Calu3 (cell line): ENCODE measurements around the gene PVALEF. TPM values are rescaled to one million over a fixed set of nuclear protein-coding genes. Genes with fewer than 3 reads are reported as not detected.
A peak's percentile ranks its signal among the peaks of the same experiment; 100 is the strongest.
"Not testable (repeated sequence)": the region's sequence is repeated elsewhere in the genome, so short reads cannot be mapped to it uniquely, and the experiment has no call there.

Experiments used
- BruUV-seq: library from RNA; stranded (reverse); fragments of 400-500 nt; replicated peaks from 2 replicates; lab custom pipeline; 2021; lab: Mats Ljungman, UMichigan
- CTCF ChIA-PET: fragments of 300-600 bp; sonication (Branson Sonifier 250); formaldehyde crosslinking; loops from one replicate; lab custom pipeline; 2022; ENCODE audit warnings: antibody characterized with exemption; lab: Charles Lee
- DNase-seq: peaks from one replicate; pipeline ENCODE4 v3.0.0; 2022
- H3K27ac Mint-ChIP-seq: one replicate; pipeline ENCODE4 v1.8.0; 2022; ENCODE audit warnings: mixed read lengths; ENCODE audit not compliant: unreplicated experiment
- H3K27me3 Mint-ChIP-seq: one replicate; pipeline ENCODE4 v1.8.0; 2022; ENCODE audit warnings: mixed read lengths; ENCODE audit not compliant: unreplicated experiment
- H3K36me3 Mint-ChIP-seq: one replicate; pipeline ENCODE4 v1.8.0; 2022; ENCODE audit warnings: mild to moderate bottlenecking, moderate library complexity, mixed read lengths; ENCODE audit not compliant: insufficient read depth, unreplicated experiment
- H3K4me1 Mint-ChIP-seq: one replicate; pipeline ENCODE4 v1.8.0; 2022; ENCODE audit warnings: mild to moderate bottlenecking, low read depth, mixed read lengths; ENCODE audit not compliant: unreplicated experiment
- H3K4me3 Mint-ChIP-seq: one replicate; pipeline ENCODE4 v1.8.0; 2022; ENCODE audit warnings: mild to moderate bottlenecking, low read depth, moderate library complexity, mixed read lengths; ENCODE audit not compliant: unreplicated experiment
- H3K9me3 Mint-ChIP-seq: one replicate; pipeline ENCODE4 v1.8.0; 2022; ENCODE audit warnings: low read depth, mixed read lengths; ENCODE audit not compliant: unreplicated experiment
- CTCF ChIP-seq: fragments of 200-600 bp; IDR thresholded peaks from one replicate; pipeline ENCODE4 v1.8.0; 2022; ENCODE audit warnings: antibody characterized with exemption; ENCODE audit not compliant: unreplicated experiment
- intact Hi-C: fragments of 100-400 bp; cut with micrococcal nuclease; formaldehyde crosslinking; loops from one replicate; pipeline ENCODE4 v1.10.0; 2022; ENCODE audit not compliant: unreplicated experiment
- total RNA-seq: library from RNA; stranded (reverse); gene quantifications from 2 replicates; pipeline ENCODE4 v1.2.3, GENCODE V29; 2022

Gene PVALEF
- total RNA-seq, 1 experiment from 2014 or later: not detected

GRCh38 chr17:81142301-81143199 is 22.8 kb upstream of the PVALEF start:
- Mint-ChIP-seq H3K27ac (no peak overlapping the region), H3K27me3 (peaks cover 23% of the 10 kb centered on the region), H3K4me3 (no peak overlapping the region), H3K4me1 (no peaks in the 10 kb centered on the region), H3K9me3 (no peaks in the 10 kb centered on the region), H3K36me3 (peaks cover 9% of the 10 kb centered on the region)
- TF ChIP-seq CTCF: peak; percentile 57
- no TSS peak for BruUV-seq
- CTCF ChIA-PET: interaction anchor here (0.7 to 1.4 kb wide), 5 partner anchors 12 to 154 kb away, joined by 3 to 6 read pairs (median 3); partner anchors contain the start of gene CEP131
- peak; percentile 81 for DNase-seq
- intact Hi-C loops: no loop called here

DNA sequence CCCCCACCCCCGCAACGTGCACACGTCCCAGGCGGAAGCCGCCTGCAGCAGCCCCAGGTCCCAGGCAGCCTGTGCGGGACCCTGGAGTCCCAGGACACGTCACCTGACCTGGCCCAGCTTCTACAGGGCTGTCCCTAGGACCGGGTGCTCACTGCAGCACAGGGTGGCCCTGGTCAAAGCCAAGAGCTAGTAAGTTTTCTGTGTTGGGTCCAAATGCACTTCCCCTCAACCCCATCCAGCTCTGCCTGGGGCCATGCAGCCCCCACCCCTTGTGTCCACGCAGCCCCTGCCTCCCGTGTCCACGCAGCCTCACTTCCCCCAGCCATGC is 22.1 kb upstream of the PVALEF start:
- no peaks in the 10 kb centered on the region for H3K4me1 Mint-ChIP-seq
- no peak for TF ChIP-seq CTCF
- no peak for DNase-seq
- no peaks in the 10 kb centered on the region for H3K9me3 Mint-ChIP-seq
- CTCF ChIA-PET: interaction anchor here (0.7 to 1.4 kb wide), 2 partner anchors 58 to 129 kb away, joined by 3 read pairs; no protein-coding TSS in a partner anchor
- no peak overlapping the region for H3K27ac Mint-ChIP-seq
- no TSS peak for BruUV-seq
- intact Hi-C loops: no loop called here
- H3K4me3 Mint-ChIP-seq: no peak overlapping the region
- H3K27me3 Mint-ChIP-seq: peaks cover 27% of the 10 kb centered on the region
- peaks cover 9% of the 10 kb centered on the region for H3K36me3 Mint-ChIP-seq

DNA sequence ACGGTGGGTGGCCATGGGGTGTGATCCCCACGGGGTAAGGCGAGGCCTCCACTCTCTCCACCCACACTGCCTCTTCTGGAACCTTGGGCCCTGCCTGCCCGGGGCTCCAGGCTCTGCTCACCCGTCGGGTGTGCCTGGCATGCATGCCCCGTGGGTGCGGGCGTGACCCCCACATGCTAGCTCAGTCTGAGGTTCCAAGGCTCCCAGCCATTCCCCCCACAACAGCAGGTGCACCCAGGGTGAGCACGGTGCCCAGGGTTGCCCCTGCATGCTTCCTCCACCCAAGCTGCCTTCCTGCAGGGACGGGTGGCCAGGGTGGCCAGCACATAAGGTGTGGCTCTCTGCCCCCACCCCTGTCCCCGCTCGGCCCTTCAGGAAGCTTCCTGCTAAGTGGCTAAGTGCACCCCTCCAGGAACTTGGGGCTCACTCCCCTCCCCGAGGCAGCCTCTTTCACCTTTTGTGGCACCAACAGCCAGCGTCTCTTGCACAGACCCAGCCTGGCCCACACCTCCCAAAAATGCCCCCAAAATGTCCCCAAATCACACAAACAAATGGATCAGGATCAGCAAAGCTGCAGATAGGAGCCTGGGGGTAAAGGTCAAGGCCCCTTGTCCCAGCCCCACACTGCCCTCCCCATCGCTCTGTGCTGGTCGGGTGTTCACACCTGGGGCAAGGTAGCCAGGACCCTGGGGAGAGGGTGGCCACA is 21.4 kb upstream of the PVALEF start:
- no peaks in the 10 kb centered on the region for H3K4me1 Mint-ChIP-seq
- TF ChIP-seq CTCF: no peak
- intact Hi-C loops: no loop called here
- no peak overlapping the region for H3K27ac Mint-ChIP-seq
- no peak overlapping the region for H3K4me3 Mint-ChIP-seq
- no peaks in the 10 kb centered on the region for H3K9me3 Mint-ChIP-seq
- peaks cover 3% of the 10 kb centered on the region for H3K36me3 Mint-ChIP-seq
- DNase-seq: no peak
- no TSS peak for BruUV-seq
- CTCF ChIA-PET: no interaction called here
- H3K27me3 Mint-ChIP-seq: peaks cover 34% of the 10 kb centered on the region

DNA sequence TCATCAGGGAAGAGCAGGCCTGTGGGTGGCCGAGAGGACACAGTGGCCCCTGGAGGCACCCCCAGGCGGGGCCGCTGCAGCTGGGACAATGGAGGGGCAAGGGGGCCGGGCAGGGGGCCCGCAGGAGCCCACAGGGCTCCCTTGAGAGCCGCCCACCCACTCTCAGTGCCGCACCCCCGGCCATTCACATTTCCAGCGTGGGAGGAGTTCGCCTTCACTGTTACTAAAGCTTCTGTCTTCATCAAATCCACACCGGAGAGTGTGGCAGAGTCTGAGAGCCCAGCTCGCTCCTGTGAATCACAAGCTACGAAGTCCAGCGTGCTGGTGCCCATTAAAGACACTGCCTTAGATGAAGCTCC is 20.9 kb upstream of the PVALEF start:
- intact Hi-C loops: no loop called here
- Mint-ChIP-seq H3K36me3 (no peaks in the 10 kb centered on the region), H3K4me1 (no peaks in the 10 kb centered on the region), H3K4me3 (no peak overlapping the region), H3K9me3 (no peaks in the 10 kb centered on the region), H3K27me3 (peaks cover 39% of the 10 kb centered on the region), H3K27ac (no peak overlapping the region)
- TF ChIP-seq CTCF: no peak
- no peak for DNase-seq
- CTCF ChIA-PET: no interaction called here
- no TSS peak for BruUV-seq

DNA sequence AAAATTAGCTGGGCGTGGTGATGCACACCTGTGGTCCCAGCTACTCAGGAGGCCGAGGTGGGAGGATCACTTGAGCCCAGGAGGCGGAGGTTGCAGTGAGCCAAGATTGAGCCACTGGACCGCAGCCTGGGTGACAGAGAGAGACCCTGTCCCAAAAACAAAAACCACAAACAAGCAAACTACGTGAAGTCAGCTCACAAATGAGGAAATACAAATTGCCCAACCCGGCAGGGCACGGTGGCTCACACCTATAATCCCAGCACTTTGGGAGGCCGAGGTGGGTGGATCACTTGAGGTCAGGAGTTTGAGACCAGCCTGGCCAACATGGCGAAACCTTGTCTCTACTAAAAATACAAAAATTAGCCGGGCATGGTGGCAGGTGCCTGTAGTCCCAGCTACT is 19.1 kb upstream of the PVALEF start:
- H3K4me1 Mint-ChIP-seq, DNase-seq, H3K9me3 Mint-ChIP-seq, H3K36me3 Mint-ChIP-seq, intact Hi-C loops, H3K4me3 Mint-ChIP-seq, H3K27ac Mint-ChIP-seq, BruUV-seq, CTCF ChIA-PET: not testable (repeated sequence)
- H3K27me3 Mint-ChIP-seq: peaks cover 57% of the 10 kb centered on the region
